Hypothalamus (tissue), 51 donors: ENCODE results near the gene TMEM18.
A peak's percentile ranks its signal among the peaks of the same experiment; 100 is the strongest.
"Not testable (repeated sequence)": the region's sequence is repeated elsewhere in the genome, so short reads cannot be mapped to it uniquely, and the experiment has no call there.

ENCODE experiments used
- DNase-seq, 51 donors: peaks; one replicate each; lab custom pipeline; 2025; lab: John Stamatoyannopoulos, UW

Gene TMEM18

GRCh38 chr2:694174-694573 lies 17.0 kb upstream of the TMEM18 start:
- DNase-seq: no peak

GRCh38 chr2:693606-694005 lies 16.4 kb upstream of the TMEM18 start:
- no peak for DNase-seq

- DNase-seq: no peak
Measured at GRCh38 chr2:692767-693166, 15.6 kb upstream of the TMEM18 start.

- no peak for DNase-seq
Measured at GRCh38 chr2:691821-692761, 14.9 kb upstream of the TMEM18 start.

- no peak for DNase-seq
Measured at GRCh38 chr2:690799-691198, 13.6 kb upstream of the TMEM18 start.

GRCh38 chr2:689877-690510 lies 12.8 kb upstream of the TMEM18 start:
- DNase-seq: no peak

- no peak for DNase-seq
Measured at GRCh38 chr2:689237-689636, 12.0 kb upstream of the TMEM18 start.

GRCh38 chr2:688504-689076 lies 11.4 kb upstream of the TMEM18 start:
- no peak for DNase-seq

- no peak for DNase-seq
Measured at GRCh38 chr2:685421-685820, 8.2 kb upstream of the TMEM18 start.

GRCh38 chr2:684913-685312 lies 7.7 kb upstream of the TMEM18 start:
- not testable (repeated sequence) for DNase-seq

GRCh38 chr2:682226-682625 lies 5.0 kb upstream of the TMEM18 start:
- no peak for DNase-seq

GRCh38 chr2:681312-681711 lies 4.1 kb upstream of the TMEM18 start:
- DNase-seq: no peak

- no peak for DNase-seq
Measured at GRCh38 chr2:680496-680895, 3.3 kb upstream of the TMEM18 start.

GRCh38 chr2:678964-679363 lies 1.8 kb upstream of the TMEM18 start:
- no peak for DNase-seq

GRCh38 chr2:677959-678550 lies 849 bp upstream of the TMEM18 start:
- DNase-seq: no peak

GRCh38 chr2:676647-677055 lies 555 bp downstream of the TMEM18 start:
- peak in 47 of 51 donors; percentile 80 to 100 (median 99) for DNase-seq

- peak in 13 of 51 donors; percentile 32 to 81 (median 51) for DNase-seq
Measured at GRCh38 chr2:675982-676646, 1.1 kb downstream of the TMEM18 start.

GRCh38 chr2:675460-675859 lies 1.7 kb downstream of the TMEM18 start:
- no peak for DNase-seq

- no peak for DNase-seq
Measured at GRCh38 chr2:675051-675450, 2.2 kb downstream of the TMEM18 start.

GRCh38 chr2:674321-674985 lies 2.8 kb downstream of the TMEM18 start:
- DNase-seq: no peak
